Measurements from ENCODE around the gene PLEKHH2.
A peak's percentile ranks its signal among the peaks of the same experiment; 100 is the strongest.
"Not testable (repeated sequence)": the region's sequence is repeated elsewhere in the genome, so short reads cannot be mapped to it uniquely, and the experiment has no call there.

The PLEKHH2 gene

GRCh38 chr2:43637030-43637803 is at the start of gene PLEKHH2:
Gene PLEKHH2, plus strand, starts transcription at chr2:43637260. Its CDS starts 7,414 bp downstream, at chr2:43644674.
- peak; percentile 79 for DNase-seq (ENCODE audit: low spot score)

GRCh38 chr2:43592443-43592842 is 44.6 kb upstream of the PLEKHH2 start:
- DNase-seq (ENCODE audit: low spot score) = no peak

- DNase-seq (ENCODE audit: low spot score) = no peak
Observed at GRCh38 chr2:43593254-43593653, 43.8 kb upstream of the PLEKHH2 start.

GRCh38 chr2:43594875-43595274 is 42.2 kb upstream of the PLEKHH2 start:
- DNase-seq (ENCODE audit: low spot score) = no peak

GRCh38 chr2:43595603-43596412 is 41.3 kb upstream of the PLEKHH2 start, which contains the start of gene THADA:
Gene THADA, minus strand, starts transcription at chr2:43596038. Its CDS starts 3,646 bp downstream, at chr2:43592392.
- peak; percentile 98 for DNase-seq (ENCODE audit: low spot score)

GRCh38 chr2:43600596-43600995 is 36.5 kb upstream of the PLEKHH2 start:
- not testable (repeated sequence) for DNase-seq (ENCODE audit: low spot score)

- no peak for DNase-seq (ENCODE audit: low spot score)
Observed at GRCh38 chr2:43604674-43605073, 32.4 kb upstream of the PLEKHH2 start.

- DNase-seq (ENCODE audit: low spot score) = no peak
Observed at GRCh38 chr2:43605079-43605655, 31.9 kb upstream of the PLEKHH2 start.

- DNase-seq (ENCODE audit: low spot score) = no peak
Observed at GRCh38 chr2:43605851-43606250, 31.2 kb upstream of the PLEKHH2 start.

- DNase-seq (ENCODE audit: low spot score) = no peak
Observed at GRCh38 chr2:43609290-43609918, 27.7 kb upstream of the PLEKHH2 start.

- no peak for DNase-seq (ENCODE audit: low spot score)
Observed at GRCh38 chr2:43610361-43610760, 26.7 kb upstream of the PLEKHH2 start.

GRCh38 chr2:43611987-43612894 is 24.8 kb upstream of the PLEKHH2 start:
- peak; percentile 61 for DNase-seq (ENCODE audit: low spot score)

GRCh38 chr2:43612944-43613343 is 24.1 kb upstream of the PLEKHH2 start:
- no peak for DNase-seq (ENCODE audit: low spot score)

- DNase-seq (ENCODE audit: low spot score) = no peak
Observed at GRCh38 chr2:43616967-43617680, 19.9 kb upstream of the PLEKHH2 start.

- DNase-seq (ENCODE audit: low spot score) = no peak
Observed at GRCh38 chr2:43619511-43619910, 17.5 kb upstream of the PLEKHH2 start.

GRCh38 chr2:43622931-43623451 is 14.1 kb upstream of the PLEKHH2 start:
- no peak for DNase-seq (ENCODE audit: low spot score)

- no peak for DNase-seq (ENCODE audit: low spot score)
Observed at GRCh38 chr2:43631618-43632317, 5.3 kb upstream of the PLEKHH2 start.

GRCh38 chr2:43634604-43635306 is 2.3 kb upstream of the PLEKHH2 start:
- DNase-seq (ENCODE audit: low spot score) = peak; percentile 17

- DNase-seq (ENCODE audit: low spot score) = not testable (repeated sequence)
Observed at GRCh38 chr2:43636153-43636552, 907 bp upstream of the PLEKHH2 start.

Measured in putamen (tissue), 1 donor.